HUES6 (cell line): ENCODE measurements around the gene NR4A1.

ENCODE experiments used
- H3K27ac ChIP-seq: 2 replicates; pipeline ENCODE4 v1.7.0; 2013; ENCODE audit warnings: low read depth, mild to moderate bottlenecking, low read length, inconsistent platforms
- H3K27me3 ChIP-seq: 2 replicates; pipeline ENCODE4 v1.6.1; 2013; ENCODE audit warnings: low read length; ENCODE audit not compliant: control insufficient read depth, insufficient read depth
- H3K36me3 ChIP-seq: 2 replicates; pipeline ENCODE4 v1.6.1; 2013; ENCODE audit warnings: low read length; ENCODE audit not compliant: control insufficient read depth, insufficient read depth
- H3K4me1 ChIP-seq: 2 replicates; pipeline ENCODE4 v1.6.1; 2013; ENCODE audit warnings: low read length; ENCODE audit not compliant: control insufficient read depth, insufficient read depth
- H3K4me3 ChIP-seq: 2 replicates; pipeline ENCODE4 v1.5.1; 2013; ENCODE audit warnings: low read depth, low read length
- H3K9ac ChIP-seq: one replicate; pipeline ENCODE4 v1.6.1; 2013; ENCODE audit warnings: mild to moderate bottlenecking, low read length
- H3K9me3 ChIP-seq: 2 replicates; pipeline ENCODE4 v1.6.1; 2013; ENCODE audit warnings: low read depth, low read length; ENCODE audit not compliant: control insufficient read depth, insufficient read depth

Gene NR4A1

DNA sequence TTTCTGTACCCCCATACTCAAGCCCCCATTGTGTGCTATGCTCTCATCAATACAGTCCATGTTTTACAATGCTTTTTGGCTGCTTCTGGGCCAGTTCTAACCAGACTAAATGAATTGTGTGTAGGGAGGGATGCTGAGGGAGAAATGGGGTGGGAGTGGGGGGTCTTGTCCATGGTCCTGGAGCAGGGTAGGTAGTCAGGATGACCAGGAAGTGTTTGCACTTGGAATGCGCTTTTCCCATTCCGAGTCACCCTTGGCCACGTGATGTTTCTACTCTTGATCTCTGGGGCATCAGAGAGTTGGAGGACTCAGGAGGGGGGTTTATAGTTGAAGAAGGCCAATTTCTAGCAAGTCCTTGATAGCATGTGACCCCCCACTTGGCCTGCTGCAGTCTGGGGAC, 27.0 kb downstream of the NR4A1 start:
- H3K27ac ChIP-seq: no peak overlapping the region
- H3K4me1 ChIP-seq: peaks cover 23% of the 10 kb centered on the region
- no peak overlapping the region for H3K9ac ChIP-seq
- no peaks in the 10 kb centered on the region for H3K27me3 ChIP-seq
- peaks cover 56% of the 10 kb centered on the region for H3K36me3 ChIP-seq
- no peak overlapping the region for H3K4me3 ChIP-seq
- no peaks in the 10 kb centered on the region for H3K9me3 ChIP-seq

DNA sequence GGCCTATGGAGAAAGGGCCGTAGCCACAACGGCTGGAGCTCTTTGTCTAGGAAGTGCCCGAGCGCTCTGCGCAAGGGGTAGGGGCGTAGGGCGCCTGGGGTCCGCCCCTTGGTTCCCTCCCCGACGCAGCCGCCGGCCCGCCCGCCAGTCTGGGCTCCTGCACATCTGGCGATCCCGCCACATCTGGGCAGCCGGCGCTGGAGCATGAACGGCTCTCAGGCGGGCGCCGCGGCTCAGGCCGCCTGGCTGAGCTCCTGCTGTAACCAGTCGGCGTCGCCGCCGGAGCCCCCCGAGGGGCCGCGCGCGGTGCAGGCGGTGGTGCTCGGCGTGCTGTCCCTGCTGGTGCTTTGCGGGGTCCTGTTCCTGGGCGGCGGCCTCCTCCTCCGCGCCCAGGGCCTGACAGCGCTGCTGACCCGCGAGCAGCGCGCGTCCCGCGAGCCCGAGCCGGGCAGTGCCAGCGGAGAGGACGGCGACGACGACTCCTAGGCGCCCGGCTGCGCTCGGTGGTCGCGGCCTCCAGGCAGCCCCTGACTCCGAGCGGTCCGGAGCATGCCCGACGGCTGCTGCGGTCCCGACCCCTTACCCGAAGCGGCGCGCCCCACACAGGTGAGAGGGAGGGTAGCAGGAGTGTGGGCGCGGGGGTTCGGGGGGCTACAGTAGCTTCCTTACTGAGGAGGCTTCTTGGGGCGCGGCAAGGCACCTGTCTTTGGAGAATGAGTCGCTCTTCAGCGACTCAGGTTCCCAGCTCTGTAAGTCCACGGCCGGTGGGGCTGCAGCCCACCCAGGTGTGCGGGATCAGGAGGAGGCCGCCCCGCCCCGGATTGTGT, 28.5 kb downstream of the NR4A1 start, which contains the start of gene SMIM41:
TSS of gene SMIM41 (plus strand) at position 129 of the 827 bp plus-strand sequence. CDS start at position 205, 76 bp downstream.
- Histone ChIP-seq H3K9me3 (no peaks in the 10 kb centered on the region), H3K27me3 (no peaks in the 10 kb centered on the region), H3K27ac (no peak within 1 kb of the TSS), H3K36me3 (peaks cover 41% of the 10 kb centered on the region), H3K4me1 (peaks cover 23% of the 10 kb centered on the region), H3K9ac (no peak within 1 kb of the TSS), H3K4me3 (peak within 1 kb of the TSS; percentile 21; the same call in 1 of the 2 replicates)

DNA sequence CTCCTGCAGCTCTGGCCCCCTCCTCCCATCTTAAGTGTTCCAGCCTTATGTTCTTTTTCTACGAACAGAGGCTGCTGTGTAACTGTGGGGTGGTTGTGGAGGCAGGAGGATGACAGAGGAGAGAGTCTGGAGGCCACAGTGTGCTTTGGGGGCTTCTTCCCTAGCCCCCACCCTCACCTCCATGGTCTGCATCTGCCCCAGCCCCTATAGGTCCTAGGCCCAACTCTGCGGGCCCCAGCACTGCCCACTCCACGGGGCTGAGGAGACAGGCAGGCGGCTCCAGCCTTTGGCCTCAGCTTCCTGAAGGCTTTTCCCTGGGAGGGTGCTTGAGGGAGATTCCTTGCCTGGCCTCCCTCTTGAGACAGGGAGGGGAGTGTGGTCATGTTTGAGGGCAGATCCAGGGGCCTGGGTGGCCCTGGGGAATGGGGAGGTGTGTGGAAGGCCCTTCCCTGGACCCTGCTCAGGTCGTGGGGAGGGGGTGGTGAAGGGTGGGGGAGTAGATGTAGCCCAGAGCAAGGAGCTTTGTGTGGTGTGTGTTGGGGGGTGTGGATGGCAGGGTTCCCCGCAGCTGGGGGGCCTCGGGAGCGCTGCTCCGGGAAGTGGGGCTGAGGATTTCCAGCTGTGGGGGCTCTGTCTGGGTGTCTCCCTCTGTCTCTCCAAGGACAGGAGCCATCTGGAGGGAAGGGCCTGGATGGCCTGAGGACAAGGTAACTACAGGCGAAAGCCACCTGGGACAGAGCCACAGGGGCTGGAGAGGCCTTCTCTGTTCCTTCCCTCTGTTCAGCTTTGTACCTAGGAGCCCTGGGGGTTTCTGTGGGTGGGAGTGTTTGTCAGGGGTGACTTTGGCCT, 29.4 kb downstream of the NR4A1 start:
- Histone ChIP-seq H3K4me1 (peaks cover 23% of the 10 kb centered on the region), H3K36me3 (peaks cover 32% of the 10 kb centered on the region), H3K9me3 (no peaks in the 10 kb centered on the region), H3K4me3 (no peak overlapping the region), H3K27me3 (no peaks in the 10 kb centered on the region), H3K27ac (no peak overlapping the region), H3K9ac (no peak overlapping the region)

DNA sequence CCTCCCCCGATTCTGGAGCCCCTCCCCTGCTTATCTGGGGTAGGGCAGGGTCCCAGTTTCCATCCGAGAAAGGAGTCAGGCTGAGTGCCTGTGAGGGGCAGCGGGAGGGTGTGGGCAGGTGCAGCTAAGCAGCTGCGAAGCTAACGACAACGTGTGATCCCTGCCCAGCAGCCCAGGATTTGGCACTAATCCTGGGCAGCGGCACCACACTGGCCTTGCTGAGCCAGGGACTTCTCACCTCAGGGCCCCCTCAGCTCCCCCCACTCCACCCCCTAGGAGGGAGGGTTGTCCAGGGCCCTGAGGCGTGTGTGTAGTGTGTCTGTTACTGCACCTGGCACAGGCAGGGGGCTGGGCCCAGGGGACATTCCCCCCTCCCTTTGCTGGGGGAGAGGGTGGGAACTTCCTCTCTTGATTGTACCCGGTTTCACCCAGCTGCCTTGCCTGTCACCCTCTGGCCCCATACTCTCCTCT, 30.1 kb downstream of the NR4A1 start:
- H3K36me3 ChIP-seq: peaks cover 26% of the 10 kb centered on the region
- H3K9me3 ChIP-seq: no peaks in the 10 kb centered on the region
- no peak overlapping the region for H3K4me3 ChIP-seq
- H3K27ac ChIP-seq: no peak overlapping the region
- no peaks in the 10 kb centered on the region for H3K27me3 ChIP-seq
- H3K4me1 ChIP-seq: peaks cover 23% of the 10 kb centered on the region
- no peak overlapping the region for H3K9ac ChIP-seq

DNA sequence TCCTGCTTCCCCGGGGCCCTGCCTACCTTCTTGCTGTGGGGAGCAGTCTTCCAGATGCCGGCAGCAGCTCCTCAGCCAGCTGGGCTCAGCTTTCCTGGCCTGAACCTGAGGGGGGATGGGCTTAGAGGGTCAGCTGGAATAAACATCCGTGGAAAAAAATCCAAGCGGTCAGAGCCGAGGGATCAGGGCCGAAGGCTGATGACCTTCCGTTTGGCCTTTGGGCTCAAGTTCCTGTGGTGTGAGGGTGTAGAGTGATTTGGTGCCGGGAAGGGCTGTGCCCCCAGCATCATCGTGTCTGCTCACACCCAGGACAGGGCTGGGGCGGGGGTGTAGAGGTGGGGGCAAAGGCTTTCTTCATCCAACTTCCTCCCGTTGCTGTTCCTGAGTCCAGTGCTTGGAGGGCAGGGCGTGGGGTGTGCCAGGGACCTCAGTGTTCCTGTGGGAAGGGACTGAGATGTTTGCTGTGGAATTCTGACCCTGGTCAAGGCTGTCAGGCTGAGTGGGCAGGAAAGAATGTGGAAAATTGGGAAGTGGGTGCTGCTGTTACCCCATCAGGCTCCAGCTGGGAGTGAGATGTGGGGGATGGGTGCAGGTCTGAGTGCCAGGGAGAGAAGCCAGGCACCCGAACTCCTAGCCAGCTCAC, 30.9 kb downstream of the NR4A1 start:
- no peak overlapping the region for H3K27ac ChIP-seq
- no peak overlapping the region for H3K4me3 ChIP-seq
- H3K9me3 ChIP-seq: no peaks in the 10 kb centered on the region
- H3K27me3 ChIP-seq: no peaks in the 10 kb centered on the region
- peaks cover 18% of the 10 kb centered on the region for H3K36me3 ChIP-seq
- peaks cover 23% of the 10 kb centered on the region for H3K4me1 ChIP-seq
- H3K9ac ChIP-seq: no peak overlapping the region

DNA sequence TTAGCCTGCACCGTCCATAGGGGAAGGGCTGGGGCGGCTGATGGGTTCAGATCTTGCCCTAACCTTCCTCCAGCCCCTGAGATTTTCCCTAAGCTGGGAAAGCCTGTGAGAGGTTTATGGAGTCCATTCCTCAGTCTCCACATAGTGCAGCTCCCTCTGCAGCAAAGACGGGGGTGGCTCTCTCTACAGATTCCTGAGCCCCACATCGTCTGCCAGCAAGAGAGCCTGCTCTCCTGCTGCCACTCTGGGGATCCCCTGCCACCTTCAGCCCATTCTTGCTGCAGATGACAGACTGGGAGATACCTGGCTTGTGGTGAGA, 31.4 kb downstream of the NR4A1 start:
- Histone ChIP-seq H3K27me3 (no peaks in the 10 kb centered on the region), H3K36me3 (peaks cover 13% of the 10 kb centered on the region), H3K27ac (no peak overlapping the region), H3K4me1 (peaks cover 23% of the 10 kb centered on the region), H3K9me3 (no peaks in the 10 kb centered on the region), H3K9ac (no peak overlapping the region), H3K4me3 (no peak overlapping the region)

DNA sequence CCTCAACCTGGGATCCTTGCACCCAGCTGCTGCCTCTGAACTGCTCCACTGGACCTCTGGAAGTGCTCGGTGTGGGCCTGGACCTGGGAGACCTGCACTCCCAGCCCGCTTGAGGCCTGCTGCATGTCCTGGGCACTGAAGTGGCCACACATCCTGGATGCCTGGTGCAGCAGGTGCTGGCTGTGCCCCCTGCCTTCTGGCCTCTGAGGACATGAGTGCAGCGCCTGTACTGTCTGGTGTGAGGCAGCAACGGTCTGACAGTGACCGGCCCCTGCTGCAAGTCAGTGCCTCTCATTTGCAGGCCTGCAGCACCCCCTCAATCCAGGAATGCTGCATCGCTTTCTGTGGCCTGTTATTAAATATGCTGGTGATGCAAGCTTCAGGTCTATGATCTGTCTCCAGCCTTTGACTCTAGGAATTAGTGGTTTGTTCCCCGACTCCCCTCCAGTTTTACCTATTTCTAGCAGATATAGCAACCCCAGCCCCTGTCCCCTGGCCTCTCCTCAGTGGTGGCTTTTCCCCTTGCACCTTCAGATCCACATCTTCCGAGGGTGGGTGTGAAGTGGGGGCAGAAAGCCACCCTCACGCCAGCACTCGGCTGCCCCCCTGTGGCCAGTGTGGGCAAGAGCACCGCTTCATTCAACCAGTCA, 31.9 kb downstream of the NR4A1 start:
- Histone ChIP-seq H3K4me1 (peaks cover 23% of the 10 kb centered on the region), H3K27me3 (no peaks in the 10 kb centered on the region), H3K36me3 (peaks cover 9% of the 10 kb centered on the region), H3K9me3 (no peaks in the 10 kb centered on the region), H3K4me3 (no peak overlapping the region), H3K9ac (no peak overlapping the region), H3K27ac (no peak overlapping the region)

DNA sequence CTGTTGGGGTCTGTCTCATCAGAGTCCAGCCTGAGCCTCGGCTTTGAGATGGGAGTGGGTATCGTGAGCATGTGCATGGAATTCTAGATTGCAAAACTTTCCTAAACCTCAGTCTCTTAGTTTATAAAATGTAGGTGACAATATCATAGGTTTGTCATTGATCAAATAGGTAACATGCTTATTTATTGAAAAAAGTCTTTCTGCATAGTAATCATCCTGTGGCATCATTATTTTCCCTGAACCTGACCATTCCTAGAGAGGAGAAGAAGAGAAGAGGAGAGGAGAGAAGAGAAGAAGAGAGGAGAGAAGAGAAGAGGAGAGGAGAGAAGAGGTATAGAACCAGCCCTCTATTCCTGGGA, 32.4 kb downstream of the NR4A1 start:
- Histone ChIP-seq H3K9ac (no peak overlapping the region), H3K27ac (no peak overlapping the region), H3K9me3 (no peaks in the 10 kb centered on the region), H3K4me3 (no peak overlapping the region), H3K4me1 (peaks cover 23% of the 10 kb centered on the region), H3K36me3 (peaks cover 4% of the 10 kb centered on the region; the same call in 1 of the 2 replicates), H3K27me3 (no peaks in the 10 kb centered on the region)

DNA sequence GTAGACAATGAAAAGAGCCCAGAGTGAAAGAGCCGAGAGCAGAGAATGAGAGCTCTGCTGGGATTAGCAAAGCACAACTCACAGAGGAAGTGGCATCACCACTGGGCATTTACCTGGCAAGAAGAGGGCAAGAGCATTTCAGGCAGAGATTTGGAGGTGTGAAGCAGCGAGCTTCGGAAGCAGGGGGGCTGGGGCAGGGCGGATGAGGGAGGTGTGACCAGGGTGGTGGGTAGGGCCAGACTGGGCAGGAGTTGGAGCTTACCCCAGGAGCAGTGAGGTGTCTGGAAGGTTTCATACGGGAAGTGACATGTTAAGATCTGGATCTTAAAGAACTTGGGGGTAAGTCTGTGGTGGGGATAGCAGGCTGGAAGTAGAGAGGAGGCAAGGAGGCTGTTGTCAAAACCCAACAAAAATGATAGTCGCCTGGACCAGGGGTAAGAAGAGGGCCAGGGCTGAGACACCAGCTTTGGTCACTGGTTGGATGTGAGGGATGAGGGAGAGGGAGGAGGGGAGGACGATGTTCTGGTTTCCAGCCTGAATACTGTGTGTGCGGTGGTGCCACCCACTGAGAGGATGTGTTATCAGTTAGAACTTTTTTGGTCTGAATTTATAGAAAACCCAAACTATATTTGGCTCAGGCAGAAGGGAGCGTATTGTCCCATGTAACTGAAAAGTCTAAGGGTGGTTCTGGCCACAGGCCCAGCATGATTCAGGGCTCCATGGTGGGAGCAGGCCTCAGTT, 33.4 kb downstream of the NR4A1 start:
- peaks cover 23% of the 10 kb centered on the region for H3K4me1 ChIP-seq
- H3K27me3 ChIP-seq: no peaks in the 10 kb centered on the region
- no peaks in the 10 kb centered on the region for H3K9me3 ChIP-seq
- no peak overlapping the region for H3K4me3 ChIP-seq
- H3K36me3 ChIP-seq: no peaks in the 10 kb centered on the region
- no peak overlapping the region for H3K27ac ChIP-seq
- H3K9ac ChIP-seq: no peak overlapping the region

DNA sequence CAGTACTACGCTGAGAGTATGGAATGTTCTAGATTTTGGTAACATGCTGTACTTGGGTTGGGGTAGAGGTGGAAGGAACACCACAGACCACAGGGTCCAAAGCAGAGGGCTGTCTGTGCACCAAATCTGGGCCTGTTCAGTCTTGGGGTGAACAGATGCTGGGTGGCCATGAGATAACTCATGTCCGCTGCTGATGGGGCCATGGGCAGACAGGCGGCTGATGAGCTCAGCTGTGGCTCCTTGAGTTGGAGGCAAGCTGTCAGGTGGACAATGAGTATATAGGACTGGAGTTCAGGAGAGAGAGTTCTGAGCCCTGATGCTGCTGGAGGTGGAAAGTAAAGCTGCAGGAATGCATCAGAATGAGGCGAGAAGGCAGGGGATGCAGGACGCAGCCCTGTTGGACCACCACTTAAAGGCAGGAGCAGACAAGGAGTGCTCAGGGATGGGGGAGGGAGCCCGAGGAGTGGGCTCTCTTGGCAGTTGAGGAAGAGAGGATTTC, 34.5 kb downstream of the NR4A1 start:
- Histone ChIP-seq H3K4me3 (no peak overlapping the region), H3K9me3 (no peaks in the 10 kb centered on the region), H3K9ac (no peak overlapping the region), H3K4me1 (peaks cover 21% of the 10 kb centered on the region), H3K27ac (no peak overlapping the region), H3K27me3 (no peaks in the 10 kb centered on the region), H3K36me3 (no peaks in the 10 kb centered on the region)
